Right lung (tissue), 5 donors: ENCODE measurements around the gene CPLANE2. TPM values are rescaled to one million over a fixed set of nuclear protein-coding genes. Genes with fewer than 3 reads are reported as not detected.
"Not testable (repeated sequence)": the region's sequence is repeated elsewhere in the genome, so short reads cannot be mapped to it uniquely, and the experiment has no call there.

Experiments used
- DNase-seq, 2 donors: peaks; one replicate each; pipeline ENCODE4 v3.0.0-alpha.2; 2013
- polyA plus RNA-seq, 5 donors: library from polyadenylated mRNA; unstranded; fragments of 120-200 nt; gene quantifications; one replicate each; pipeline versions ENCODE4 v1.2.1 to v1.2.3, GENCODE V29; 2013; ENCODE audit warnings: inconsistent platforms in 1 of 5, low replicate concordance in 1 of 5; ENCODE audit not compliant: insufficient read length in 5 of 5, insufficient read depth in 1 of 5

The CPLANE2 gene
- polyA plus RNA-seq, 5 donors = 2.3 to 6.6 (median 4.1) TPM

- DNase-seq = no peak
Measured at GRCh38 chr1:16209847-16210407, 27.1 kb downstream of the CPLANE2 start.

- DNase-seq = no peak
Measured at GRCh38 chr1:16209132-16209846, 27.7 kb downstream of the CPLANE2 start.

GRCh38 chr1:16208270-16208987 lies 28.6 kb downstream of the CPLANE2 start:
- no peak for DNase-seq

- DNase-seq = no peak
Measured at GRCh38 chr1:16207318-16208269, 29.4 kb downstream of the CPLANE2 start.

GRCh38 chr1:16206547-16207317 lies 30.3 kb downstream of the CPLANE2 start:
- DNase-seq = peak; percentile 94 to 95

GRCh38 chr1:16205891-16206546 lies 31.0 kb downstream of the CPLANE2 start:
- DNase-seq = no peak

GRCh38 chr1:16205334-16205671 lies 31.7 kb downstream of the CPLANE2 start:
- DNase-seq = no peak

- DNase-seq = no peak
Measured at GRCh38 chr1:16204634-16205333, 32.2 kb downstream of the CPLANE2 start.

GRCh38 chr1:16204216-16204615 lies 32.8 kb downstream of the CPLANE2 start:
- no peak for DNase-seq

- no peak for DNase-seq
Measured at GRCh38 chr1:16203550-16203949, 33.4 kb downstream of the CPLANE2 start.

GRCh38 chr1:16202281-16203210 lies 34.4 kb downstream of the CPLANE2 start:
- no peak for DNase-seq

GRCh38 chr1:16199700-16200099 lies 37.3 kb downstream of the CPLANE2 start:
- DNase-seq = no peak

GRCh38 chr1:16199157-16199501 lies 37.9 kb downstream of the CPLANE2 start:
- no peak for DNase-seq

- DNase-seq = no peak
Measured at GRCh38 chr1:16198444-16199156, 38.4 kb downstream of the CPLANE2 start.

GRCh38 chr1:16196874-16197273 lies 40.1 kb downstream of the CPLANE2 start:
- no peak for DNase-seq

GRCh38 chr1:16196139-16196538 lies 40.8 kb downstream of the CPLANE2 start:
- DNase-seq = not testable (repeated sequence)

GRCh38 chr1:16195518-16195905 lies 41.5 kb downstream of the CPLANE2 start:
- no peak for DNase-seq

- DNase-seq = no peak
Measured at GRCh38 chr1:16191916-16192546, 45.0 kb downstream of the CPLANE2 start.
